ENCODE measurements around the gene PHLPP1. TPM values are rescaled to one million over a fixed set of nuclear protein-coding genes. Genes with fewer than 3 reads are reported as not detected.

The PHLPP1 gene
- total RNA-seq, 1 experiment from 2014 or later = 14.1 TPM

- H3K4me3 ChIP-seq (ENCODE audit: low read length) = peak overlapping the region; percentile 13; the same call in 1 of the 2 replicates
- intact Hi-C loops (cut with micrococcal nuclease) = loop anchor here (2.0 kb wide), 1 partner anchor 41 kb away; no protein-coding TSS in a partner anchor
- no peaks in the 10 kb centered on the region for H3K36me3 ChIP-seq (ENCODE audit: low read depth, low read length)
- H2AFZ ChIP-seq (ENCODE audit: low read length) = no peak overlapping the region
- peak overlapping the region; percentile 89 for H3K27ac ChIP-seq (ENCODE audit: low read length)
- H3K9me2 ChIP-seq (replicated peaks; ENCODE audit: low read length) = no peaks in the 10 kb centered on the region
- H3F3A ChIP-seq (ENCODE audit: low read length, unreplicated experiment) = peaks cover 3% of the 10 kb centered on the region
- H3K9me3 ChIP-seq (ENCODE audit: low read length) = no peaks in the 10 kb centered on the region
- ChIA-PET CTCF (no interaction called here), POLR2A (ENCODE audit: unreplicated experiment) (interaction anchor here (0.6 kb wide), 1 partner anchor 117 kb away, joined by 3 read pairs; no protein-coding TSS in a partner anchor)
- peaks cover 76% of the 10 kb centered on the region for H3K79me2 ChIP-seq (ENCODE audit: low read length)
- peaks cover 61% of the 10 kb centered on the region for H3K4me1 ChIP-seq (ENCODE audit: insufficient read depth, low read length)
- DNase-seq (peak; percentile 88), ATAC-seq (peak; percentile 68)
- no peak for TF ChIP-seq EZH2phosphoT487 (IDR thresholded peaks at IDR 0.05; ENCODE audit: borderline replicate concordance, low read length)
- BruUV-seq (replicated peaks) = no TSS peak
- H3K4me2 ChIP-seq (ENCODE audit: low read length) = peak overlapping the region; percentile 81
- peak overlapping the region; percentile 64 for H3K9ac ChIP-seq (ENCODE audit: low read length)
- no peaks in the 10 kb centered on the region for H4K20me1 ChIP-seq (ENCODE audit: low read length)
- H3K27me3 ChIP-seq (ENCODE audit: low read length) = no peaks in the 10 kb centered on the region
These were observed 44.5 kb downstream of the PHLPP1 start for GRCh38 chr18:62759704-62760402.

- ChIA-PET CTCF (no interaction called here), POLR2A (ENCODE audit: unreplicated experiment) (interaction anchor here (0.6 kb wide), 1 partner anchor 125 kb away, joined by 5 read pairs; no protein-coding TSS in a partner anchor)
- TF ChIP-seq CTCF (conservative IDR thresholded peaks at IDR 0.05; ENCODE audit: low read depth, low read length) (no peak), EZH2 (IDR thresholded peaks at IDR 0.05; ENCODE audit: low read length, unreplicated experiment) (no peak), EZH2phosphoT487 (IDR thresholded peaks at IDR 0.05; ENCODE audit: borderline replicate concordance, low read length) (no peak)
- no TSS peak for BruUV-seq (replicated peaks)
- Histone ChIP-seq H3K9me2 (replicated peaks; ENCODE audit: low read length) (no peaks in the 10 kb centered on the region), H3K27ac (ENCODE audit: low read length) (peak overlapping the region; percentile 89), H3K9me3 (ENCODE audit: low read length) (no peaks in the 10 kb centered on the region), H3K9ac (ENCODE audit: low read length) (peak overlapping the region; percentile 64), H3K4me2 (ENCODE audit: low read length) (peak overlapping the region; percentile 81), H3K79me2 (ENCODE audit: low read length) (peaks cover 76% of the 10 kb centered on the region), H3K4me1 (ENCODE audit: insufficient read depth, low read length) (peaks cover 61% of the 10 kb centered on the region), H3K27me3 (ENCODE audit: low read length) (no peaks in the 10 kb centered on the region), H4K20me1 (ENCODE audit: low read length) (no peaks in the 10 kb centered on the region), H3K4me3 (ENCODE audit: low read length) (no peak overlapping the region), H3F3A (ENCODE audit: low read length, unreplicated experiment) (peaks cover 3% of the 10 kb centered on the region), H3K36me3 (ENCODE audit: low read depth, low read length) (no peaks in the 10 kb centered on the region), H2AFZ (ENCODE audit: low read length) (no peak overlapping the region)
- ATAC-seq (no peak), DNase-seq (no peak)
- intact Hi-C loops (cut with micrococcal nuclease) = no loop called here
These were observed 45.0 kb downstream of the PHLPP1 start for GRCh38 chr18:62760403-62760734.

- peak overlapping the region; percentile 44 for H3K27ac ChIP-seq (ENCODE audit: low read length)
- peaks cover 56% of the 10 kb centered on the region for H3K4me1 ChIP-seq (ENCODE audit: insufficient read depth, low read length)
- H3F3A ChIP-seq (ENCODE audit: low read length, unreplicated experiment) = peaks cover 3% of the 10 kb centered on the region
- peak; percentile 52 for ATAC-seq
- peak overlapping the region; percentile 40 for H3K4me2 ChIP-seq (ENCODE audit: low read length)
- no peak overlapping the region for H3K9ac ChIP-seq (ENCODE audit: low read length)
- no TSS peak for BruUV-seq (replicated peaks)
- intact Hi-C loops (cut with micrococcal nuclease) = no loop called here
- ChIA-PET CTCF (no interaction called here), POLR2A (ENCODE audit: unreplicated experiment) (interaction anchor here (0.6 kb wide), 2 partner anchors 38 to 690 kb away, joined by 4 to 10 read pairs; no protein-coding TSS in a partner anchor)
- no peaks in the 10 kb centered on the region for H4K20me1 ChIP-seq (ENCODE audit: low read length)
- H3K4me3 ChIP-seq (ENCODE audit: low read length) = no peak overlapping the region
- no peaks in the 10 kb centered on the region for H3K9me3 ChIP-seq (ENCODE audit: low read length)
- no peak for TF ChIP-seq EZH2phosphoT487 (IDR thresholded peaks at IDR 0.05; ENCODE audit: borderline replicate concordance, low read length)
- no peak for TF ChIP-seq EZH2 (IDR thresholded peaks at IDR 0.05; ENCODE audit: low read length, unreplicated experiment)
- no peak for TF ChIP-seq CTCF (conservative IDR thresholded peaks at IDR 0.05; ENCODE audit: low read depth, low read length)
- H2AFZ ChIP-seq (ENCODE audit: low read length) = no peak overlapping the region
- H3K79me2 ChIP-seq (ENCODE audit: low read length) = peaks cover 77% of the 10 kb centered on the region
- DNase-seq = peak; percentile 56
- no peaks in the 10 kb centered on the region for H3K27me3 ChIP-seq (ENCODE audit: low read length)
- no peaks in the 10 kb centered on the region for H3K36me3 ChIP-seq (ENCODE audit: low read depth, low read length)
- H3K9me2 ChIP-seq (replicated peaks; ENCODE audit: low read length) = no peaks in the 10 kb centered on the region
These were observed 47.8 kb downstream of the PHLPP1 start for GRCh38 chr18:62763101-62763521.

Measured in PC-3 (cell line).